ENCODE data around the gene TAC4. TPM values are rescaled to one million over a fixed set of nuclear protein-coding genes. Genes with fewer than 3 reads are reported as not detected.

TAC4 gene
- polyA plus RNA-seq, 2 of the 4 experiments (the other 2 are of a cell fraction): not detected

GRCh38 chr17:49851387-49852291, 3.8 kb upstream of the TAC4 start:
- peaks cover 3% of the 10 kb centered on the region; the same call in 1 of the 3 replicates for H3K4me1 ChIP-seq
- peak; percentile 66 to 73 for DNase-seq (ENCODE audit: low read depth in 1 of 2, low spot score in 1 of 2)
- TF ChIP-seq NFE2L2 (conservative IDR thresholded peaks at IDR 0.05; ENCODE audit: low read length) (no peak), MYC (IDR thresholded peaks at IDR 0.05; ENCODE audit: borderline replicate concordance, low read length) (peak; percentile 40; the same call in 1 of the 2 replicates), FOXS1 (CRISPR knock-in tag; IDR thresholded peaks at IDR 0.05) (no peak), CHD4 (IDR thresholded peaks at IDR 0.05; ENCODE audit: borderline replicate concordance) (0 out of 2 replicates have a peak, but pooled peaks have one; percentile 45), RAD21 (conservative IDR thresholded peaks at IDR 0.05 in 1 of 2, IDR thresholded peaks at IDR 0.05 in 1 of 2) (peak; percentile 84 to 89), KDM1A (IDR thresholded peaks at IDR 0.05; ENCODE audit: low read depth) (peak; percentile 65), MAX (IDR thresholded peaks at IDR 0.05) (peak; percentile 78), CTCF (IDR thresholded peaks at IDR 0.05) (peak; percentile 90), SMC3 (IDR thresholded peaks at IDR 0.05) (peak; percentile 86)
- ChIA-PET CTCF (interaction anchor here (0.5 to 34.2 kb wide), 62 partner anchors 8 to 327 kb away, joined by 3 to 1602 read pairs (median 4); partner anchors contain the start of genes DLX3, DLX4, NXPH3 and SLC35B1), POLR2A (interaction anchor here (0.9 to 1.3 kb wide), 2 partner anchors 63 to 143 kb away, joined by 3 read pairs; partner anchors contain the start of gene SLC35B1)
- H3K4me3 ChIP-seq: peak overlapping the region; percentile 72
- ATAC-seq: peak; percentile 72 to 88
- H3K27ac ChIP-seq: peak overlapping the region; percentile 79 to 91
- peak; percentile 18 for FAIRE-seq
- WGBS (ENCODE audit: missing lambda C conversion rate): 9% methylated on average over 45 of the region's 55 CpGs
- H3K4me2 ChIP-seq: peak overlapping the region; percentile 89
- H3K9me3 ChIP-seq: no peaks in the 10 kb centered on the region

GRCh38 chr17:49850772-49851386, 3.0 kb upstream of the TAC4 start:
- peak overlapping the region; percentile 72 for H3K4me3 ChIP-seq
- TF ChIP-seq REST (IDR thresholded peaks at IDR 0.05) (no peak), ZC3H11A (IDR thresholded peaks at IDR 0.05) (no peak), HOXB13 (CRISPR knock-in tag; IDR thresholded peaks at IDR 0.05; ENCODE audit: low read depth) (no peak), CBX8 (IDR thresholded peaks at IDR 0.05) (no peak), POLR2AphosphoS2 (conservative IDR thresholded peaks at IDR 0.05; ENCODE audit: low read length) (no peak), FOSL2 (IDR thresholded peaks at IDR 0.05) (no peak), FOSL2 (CRISPR knock-in tag; IDR thresholded peaks at IDR 0.05) (no peak), RNF2 (IDR thresholded peaks at IDR 0.05; ENCODE audit: borderline replicate concordance, low read depth) (no peak), CHD2 (IDR thresholded peaks at IDR 0.05; ENCODE audit: low read length, partially characterized antibody) (no peak), RARB (CRISPR knock-in tag; IDR thresholded peaks at IDR 0.05) (no peak), ZNF302 (CRISPR knock-in tag; IDR thresholded peaks at IDR 0.05) (no peak), MAX (IDR thresholded peaks at IDR 0.05) (no peak), MYC (IDR thresholded peaks at IDR 0.05; ENCODE audit: borderline replicate concordance, low read length) (no peak), HOXB5 (CRISPR knock-in tag; IDR thresholded peaks at IDR 0.05) (no peak), SREBF2 (IDR thresholded peaks at IDR 0.05) (no peak), HMGXB4 (CRISPR knock-in tag; IDR thresholded peaks at IDR 0.05; ENCODE audit: borderline replicate concordance) (no peak), POLR2A (IDR thresholded peaks at IDR 0.05; ENCODE audit: low read length) (no peak), KDM5A (IDR thresholded peaks at IDR 0.05) (no peak)
- ChIA-PET POLR2A (interaction anchor here (0.9 to 1.3 kb wide), 2 partner anchors 63 to 143 kb away, joined by 3 read pairs; partner anchors contain the start of gene SLC35B1), CTCF (interaction anchor here (0.5 to 34.2 kb wide), 33 partner anchors 9 to 328 kb away, joined by 3 to 1602 read pairs (median 5); partner anchors contain the start of genes DLX3, DLX4, NXPH3 and SLC35B1)
- 39% methylated on average over 43 of the region's 61 CpGs for WGBS (ENCODE audit: missing lambda C conversion rate)
- DNase-seq (ENCODE audit: low read depth in 1 of 2, low spot score in 1 of 2) (no peak), FAIRE-seq (no peak), ATAC-seq (peak; percentile 15 to 17; a peak in 3 of 6 replicates)
- no peaks in the 10 kb centered on the region for H3K9me3 ChIP-seq
- peak overlapping the region; percentile 79 to 91 for H3K27ac ChIP-seq
- peak overlapping the region; percentile 89 for H3K4me2 ChIP-seq
- H3K4me1 ChIP-seq: peaks cover 3% of the 10 kb centered on the region; the same call in 1 of the 3 replicates
